SK-N-MC (cell line): ENCODE measurements around the gene NUP133.
"Not testable (repeated sequence)": the region's sequence is repeated elsewhere in the genome, so short reads cannot be mapped to it uniquely, and the experiment has no call there.

Source experiments
- DNase-seq: peaks from one replicate; pipeline ENCODE4 v3.0.0-alpha.2; 2011; ENCODE audit warnings: low read depth, low spot score
- H3K27ac ChIP-seq: fragments of 200-600 bp; sonication (generic); 2 replicates; pipeline ENCODE4 v1.5.1; 2016; ENCODE audit warnings: mixed run types
- H3K36me3 ChIP-seq: fragments of 200-600 bp; sonication (generic); 2 replicates; pipeline ENCODE4 v1.6.1; 2017; ENCODE audit warnings: antibody characterized with exemption, low read length, mixed read lengths; ENCODE audit not compliant: insufficient read depth
- H3K4me3 ChIP-seq: fragments of 200-600 bp; sonication (generic); 2 replicates; pipeline ENCODE4 v1.5.1; 2016
- H3K9ac ChIP-seq: fragments of 200-600 bp; sonication (generic); 2 replicates; pipeline ENCODE4 v1.8.0; 2017; ENCODE audit warnings: mixed run types, mixed read lengths; ENCODE audit not compliant: insufficient read length
- H3K9me3 ChIP-seq: fragments of 200-600 bp; sonication (generic); 2 replicates; pipeline ENCODE4 v1.6.1; 2017; ENCODE audit warnings: low read depth, mild to moderate bottlenecking, antibody characterized with exemption, low read length, moderate library complexity, mixed read lengths
- EZH2 ChIP-seq: fragments of 200-600 bp; sonication (generic); IDR thresholded peaks from one replicate; pipeline ENCODE4 v1.6.1; 2017; ENCODE audit warnings: antibody characterized with exemption
- FOXP2 ChIP-seq: optimal IDR thresholded peaks from 2 replicates; pipeline ENCODE3; 2011; ENCODE audit warnings: mild to moderate bottlenecking, moderate library complexity; ENCODE audit not compliant: insufficient read depth; ENCODE audit errors: extremely low read length, control extremely low read depth
- POLR2AphosphoS5 ChIP-seq: IDR thresholded peaks from 2 replicates; pipeline ENCODE4 v1.6.1; 2012; ENCODE audit warnings: mild to moderate bottlenecking, low read depth, low read length, borderline replicate concordance

Gene NUP133

GRCh38 chr1:229523052-229523451, 14.9 kb upstream of the NUP133 start:
- H3K36me3 ChIP-seq = peaks cover 27% of the 10 kb centered on the region; the same call in 1 of the 2 replicates

GRCh38 chr1:229514578-229515275, 6.6 kb upstream of the NUP133 start:
- H3K4me3 ChIP-seq = no peak overlapping the region
- peaks cover 4% of the 10 kb centered on the region; the same call in 1 of the 2 replicates for H3K36me3 ChIP-seq
- no peaks in the 10 kb centered on the region for H3K9me3 ChIP-seq
- peak; percentile 16 for DNase-seq
- no peak for TF ChIP-seq POLR2AphosphoS5
- TF ChIP-seq EZH2 = no peak
- no peak for TF ChIP-seq FOXP2
- no peak overlapping the region for H3K27ac ChIP-seq
- no peak overlapping the region for H3K9ac ChIP-seq

More at GRCh38 chr1:229523052-229523451, 14.9 kb upstream of the NUP133 start:
- TF ChIP-seq POLR2AphosphoS5 (no peak), EZH2 (no peak), FOXP2 (no peak)
- no peak overlapping the region for H3K27ac ChIP-seq
- H3K9me3 ChIP-seq = no peaks in the 10 kb centered on the region
- DNase-seq = no peak
- H3K4me3 ChIP-seq = no peak overlapping the region
- no peak overlapping the region for H3K9ac ChIP-seq

- not testable (repeated sequence) for H3K4me3 ChIP-seq, H3K27ac ChIP-seq, H3K9ac ChIP-seq, H3K9me3 ChIP-seq, DNase-seq, H3K36me3 ChIP-seq
Observed at GRCh38 chr1:229511625-229512024, 3.5 kb upstream of the NUP133 start.

GRCh38 chr1:229511201-229511600, 3.1 kb upstream of the NUP133 start:
- not testable (repeated sequence) for H3K27ac ChIP-seq, DNase-seq, H3K9me3 ChIP-seq, H3K36me3 ChIP-seq, H3K4me3 ChIP-seq, H3K9ac ChIP-seq

GRCh38 chr1:229509576-229509975, 1.4 kb upstream of the NUP133 start:
- peaks cover 6% of the 10 kb centered on the region; the same call in 1 of the 2 replicates for H3K36me3 ChIP-seq
- H3K9me3 ChIP-seq = no peaks in the 10 kb centered on the region
- H3K27ac ChIP-seq = no peak overlapping the region
- no peak for DNase-seq
- H3K4me3 ChIP-seq = no peak overlapping the region
- no peak overlapping the region for H3K9ac ChIP-seq
- no peak for TF ChIP-seq FOXP2
- TF ChIP-seq EZH2 = no peak
- TF ChIP-seq POLR2AphosphoS5 = no peak

GRCh38 chr1:229508823-229509337, 739 bp upstream of the NUP133 start:
- DNase-seq = no peak
- Histone ChIP-seq H3K36me3 (peaks cover 11% of the 10 kb centered on the region; the same call in 1 of the 2 replicates), H3K9me3 (no peaks in the 10 kb centered on the region), H3K4me3 (peak overlapping the region; percentile 86), H3K9ac (peak overlapping the region; percentile 89), H3K27ac (peak overlapping the region; percentile 53; the same call in 1 of the 2 replicates)
- TF ChIP-seq FOXP2 = no peak
- no peak for TF ChIP-seq POLR2AphosphoS5
- TF ChIP-seq EZH2 = no peak

- no peak for DNase-seq
- H3K9ac ChIP-seq = peak overlapping the region; percentile 89
- H3K9me3 ChIP-seq = no peaks in the 10 kb centered on the region
- TF ChIP-seq EZH2 (no peak), POLR2AphosphoS5 (no peak), FOXP2 (no peak)
- H3K36me3 ChIP-seq = peaks cover 11% of the 10 kb centered on the region; the same call in 1 of the 2 replicates
- peak overlapping the region; percentile 86 for H3K4me3 ChIP-seq
- H3K27ac ChIP-seq = peak overlapping the region; percentile 21; the same call in 1 of the 2 replicates
Observed at GRCh38 chr1:229507502-229507901, 639 bp downstream of the NUP133 start.

- H3K4me3 ChIP-seq = peak overlapping the region; percentile 86
- peaks cover 14% of the 10 kb centered on the region; the same call in 1 of the 2 replicates for H3K36me3 ChIP-seq
- no peak for DNase-seq
- TF ChIP-seq EZH2 = no peak
- no peak for TF ChIP-seq FOXP2
- TF ChIP-seq POLR2AphosphoS5 = no peak
- H3K9me3 ChIP-seq = no peaks in the 10 kb centered on the region
- peak overlapping the region; percentile 89 for H3K9ac ChIP-seq
- H3K27ac ChIP-seq = no peak overlapping the region
Observed at GRCh38 chr1:229506633-229507032, 1.5 kb downstream of the NUP133 start.

- no peak for TF ChIP-seq EZH2
- TF ChIP-seq FOXP2 = no peak
- no peak for TF ChIP-seq POLR2AphosphoS5
- no peak for DNase-seq
- H3K27ac ChIP-seq = no peak overlapping the region
- no peak overlapping the region for H3K9ac ChIP-seq
- H3K36me3 ChIP-seq = peaks cover 78% of the 10 kb centered on the region
- no peak overlapping the region for H3K4me3 ChIP-seq
- no peaks in the 10 kb centered on the region for H3K9me3 ChIP-seq
Observed at GRCh38 chr1:229495782-229496181, 12.4 kb downstream of the NUP133 start.
